ENCODE results near the gene CNBP. TPM values are rescaled to one million over a fixed set of nuclear protein-coding genes. Genes with fewer than 3 reads are reported as not detected.

CNBP gene
- total RNA-seq, 1 donor from 2014 or later, result 166 TPM

GRCh38 chr3:129207479-129207878, 23.8 kb upstream of the CNBP start:
- no peak overlapping the region for H3K4me3 ChIP-seq
- no peak overlapping the region for H3K27ac ChIP-seq
- no peak for DNase-seq (ENCODE audit: low spot score in 2 of 2)
- H3K4me1 ChIP-seq, result peaks cover 0 to 4% of the 10 kb centered on the region in 2 donors
- intact Hi-C loops (cut with DNase I), result no loop called here
- no peaks in the 10 kb centered on the region for H3K9me3 ChIP-seq
- no peaks in the 10 kb centered on the region for H3K27me3 ChIP-seq
- no peak for TF ChIP-seq CTCF (IDR thresholded peaks at IDR 0.05)
- H3K36me3 ChIP-seq, result no peaks in the 10 kb centered on the region

GRCh38 chr3:129205109-129205832, 21.6 kb upstream of the CNBP start:
- TF ChIP-seq CTCF (IDR thresholded peaks at IDR 0.05), result no peak
- H3K27me3 ChIP-seq, result no peaks in the 10 kb centered on the region
- no peak overlapping the region for H3K27ac ChIP-seq
- no peak for DNase-seq (ENCODE audit: low spot score in 2 of 2)
- H3K4me1 ChIP-seq, result no peaks in the 10 kb centered on the region
- H3K9me3 ChIP-seq, result no peaks in the 10 kb centered on the region
- intact Hi-C loops (cut with DNase I), result no loop called here
- no peaks in the 10 kb centered on the region for H3K36me3 ChIP-seq
- no peak overlapping the region for H3K4me3 ChIP-seq

GRCh38 chr3:129204473-129204872, 20.8 kb upstream of the CNBP start:
- Histone ChIP-seq H3K27ac (no peak overlapping the region), H3K27me3 (no peaks in the 10 kb centered on the region), H3K9me3 (no peaks in the 10 kb centered on the region), H3K36me3 (no peaks in the 10 kb centered on the region), H3K4me3 (no peak overlapping the region), H3K4me1 (no peaks in the 10 kb centered on the region)
- no peak for DNase-seq (ENCODE audit: low spot score in 2 of 2)
- intact Hi-C loops (cut with DNase I), result no loop called here
- no peak for TF ChIP-seq CTCF (IDR thresholded peaks at IDR 0.05)

- Histone ChIP-seq H3K27me3 (no peaks in the 10 kb centered on the region), H3K27ac (no peak overlapping the region), H3K9me3 (no peaks in the 10 kb centered on the region), H3K4me1 (peaks cover 0 to 12% of the 10 kb centered on the region in 2 donors), H3K36me3 (no peaks in the 10 kb centered on the region), H3K4me3 (no peak overlapping the region)
- no peak for TF ChIP-seq CTCF (IDR thresholded peaks at IDR 0.05)
- DNase-seq (ENCODE audit: low spot score in 2 of 2), result no peak
- intact Hi-C loops (cut with DNase I), result loop anchor here (5.0 kb wide), 1 partner anchor 48 kb away; the partner anchor contains the start of gene COPG1
Measured at GRCh38 chr3:129199366-129199765, 15.7 kb upstream of the CNBP start.

GRCh38 chr3:129197321-129197720, 13.6 kb upstream of the CNBP start:
- Histone ChIP-seq H3K27ac (peak overlapping the region; percentile 62 to 82), H3K4me3 (no peak overlapping the region), H3K36me3 (no peaks in the 10 kb centered on the region), H3K27me3 (no peaks in the 10 kb centered on the region), H3K4me1 (peaks cover 0 to 12% of the 10 kb centered on the region in 2 donors), H3K9me3 (no peaks in the 10 kb centered on the region)
- no peak for DNase-seq (ENCODE audit: low spot score in 2 of 2)
- intact Hi-C loops (cut with DNase I), result loop anchor here (5.0 kb wide), 1 partner anchor 50 kb away; the partner anchor contains the start of gene COPG1
- no peak for TF ChIP-seq CTCF (IDR thresholded peaks at IDR 0.05)

Measured in ascending aorta (tissue), 2 donors.